Osteocyte (in vitro differentiated cells): Measurements from ENCODE around the gene PDE6B. TPM values are rescaled to one million over a fixed set of nuclear protein-coding genes. Genes with fewer than 3 reads are reported as not detected.
A peak's percentile ranks its signal among the peaks of the same experiment; 100 is the strongest.

Experiments
- DNase-seq: peaks from one replicate; pipeline ENCODE4 v3.0.0; 2021; ENCODE audit warnings: mixed read lengths; ENCODE audit not compliant: unreplicated experiment; ENCODE audit errors: extremely low spot score
- H3K27ac Mint-ChIP-seq: one replicate; pipeline ENCODE4 v1.8.0; 2021; ENCODE audit warnings: mild to moderate bottlenecking, mixed read lengths; ENCODE audit not compliant: unreplicated experiment
- H3K27me3 Mint-ChIP-seq: one replicate; pipeline ENCODE4 v1.8.0; 2021; ENCODE audit warnings: mixed read lengths; ENCODE audit not compliant: unreplicated experiment
- H3K36me3 Mint-ChIP-seq: one replicate; pipeline ENCODE4 v1.8.0; 2021; ENCODE audit warnings: mixed read lengths; ENCODE audit not compliant: unreplicated experiment
- H3K4me1 Mint-ChIP-seq: one replicate; pipeline ENCODE4 v1.8.0; 2021; ENCODE audit warnings: mixed read lengths; ENCODE audit not compliant: unreplicated experiment
- H3K4me3 Mint-ChIP-seq: one replicate; pipeline ENCODE4 v1.8.0; 2021; ENCODE audit warnings: mild to moderate bottlenecking, moderate library complexity, mixed read lengths; ENCODE audit not compliant: unreplicated experiment
- H3K9me3 Mint-ChIP-seq: one replicate; pipeline ENCODE4 v1.8.0; 2021; ENCODE audit warnings: mixed read lengths; ENCODE audit not compliant: unreplicated experiment
- CTCF ChIP-seq: fragments of 200-600 bp; sonication (generic); IDR thresholded peaks from 2 replicates; pipeline ENCODE4 v1.5.0; 2021; ENCODE audit warnings: antibody characterized with exemption, mild to moderate bottlenecking, moderate library complexity
- long read RNA-seq: library from polyadenylated mRNA; unstranded; transcript quantifications from one replicate; pipeline ENCODE4 v2.0.0, GENCODE V29; 2021
- total RNA-seq: library from RNA; stranded (reverse); gene quantifications from 2 replicates; pipeline ENCODE4 v1.2.1, GENCODE V29; 2021

Gene PDE6B
- total RNA-seq, result 1.6 TPM in 2 replicates
- long read RNA-seq, partial matches to known transcripts, result 0 of 2 reads
- long read RNA-seq, other reads (novel, unspliced or antisense), result 2 of 2 reads

GRCh38 chr4:624705-625590 is at the start of gene PDE6B:
Gene PDE6B, plus strand, starts transcription at chr4:625573. Its CDS starts 54 bp downstream, at chr4:625627.
- H3K27me3 Mint-ChIP-seq, result no peaks in the 10 kb centered on the region
- no peaks in the 10 kb centered on the region for H3K4me1 Mint-ChIP-seq
- H3K27ac Mint-ChIP-seq, result no peak within 1 kb of the TSS
- TF ChIP-seq CTCF, result no peak
- no peak within 1 kb of the TSS for H3K4me3 Mint-ChIP-seq
- H3K9me3 Mint-ChIP-seq, result peaks cover 7% of the 10 kb centered on the region
- H3K36me3 Mint-ChIP-seq, result no peaks in the 10 kb centered on the region
- no peak for DNase-seq

- Mint-ChIP-seq H3K36me3 (no peaks in the 10 kb centered on the region), H3K9me3 (no peaks in the 10 kb centered on the region), H3K27ac (no peak within 1 kb of the TSS), H3K27me3 (peaks cover 47% of the 10 kb centered on the region), H3K4me3 (peak within 1 kb of the TSS; percentile 42), H3K4me1 (peaks cover 9% of the 10 kb centered on the region)
- DNase-seq, result peak; percentile 67
- no peak for TF ChIP-seq CTCF
These were observed 49.0 kb upstream of the PDE6B start, which contains the start of gene TMEM271 for GRCh38 chr4:576245-576821. Gene TMEM271, minus strand, starts transcription at chr4:576295. Its CDS starts 233 bp downstream, at chr4:576062.

- Mint-ChIP-seq H3K4me1 (peaks cover 9% of the 10 kb centered on the region), H3K27ac (no peak overlapping the region), H3K4me3 (peak overlapping the region; percentile 42), H3K9me3 (no peaks in the 10 kb centered on the region), H3K36me3 (no peaks in the 10 kb centered on the region), H3K27me3 (peaks cover 50% of the 10 kb centered on the region)
- no peak for TF ChIP-seq CTCF
- no peak for DNase-seq
These were observed 48.3 kb upstream of the PDE6B start for GRCh38 chr4:576991-577498.

GRCh38 chr4:577499-578450 is 47.6 kb upstream of the PDE6B start:
- DNase-seq, result peak; percentile 81
- Mint-ChIP-seq H3K9me3 (no peaks in the 10 kb centered on the region), H3K36me3 (no peaks in the 10 kb centered on the region), H3K27me3 (peaks cover 46% of the 10 kb centered on the region), H3K27ac (no peak overlapping the region), H3K4me3 (no peak overlapping the region), H3K4me1 (peaks cover 9% of the 10 kb centered on the region)
- no peak for TF ChIP-seq CTCF
